Stimulated activated CD4-positive, alpha-beta T cell treated with anti-CD3 and anti-CD28 coated beads, Interleukin-15, amount 100 ng/mL, for 48 hours (primary cell): ENCODE results near the gene HDX.
"Not testable (repeated sequence)": the region's sequence is repeated elsewhere in the genome, so short reads cannot be mapped to it uniquely, and the experiment has no call there.

ENCODE experiments used
- DNase-seq, 2 donors: peaks; one replicate each; pipeline ENCODE4 v3.0.0-alpha.2; 2020; ENCODE audit warnings: low read depth in 2 of 2

The HDX gene

DNA sequence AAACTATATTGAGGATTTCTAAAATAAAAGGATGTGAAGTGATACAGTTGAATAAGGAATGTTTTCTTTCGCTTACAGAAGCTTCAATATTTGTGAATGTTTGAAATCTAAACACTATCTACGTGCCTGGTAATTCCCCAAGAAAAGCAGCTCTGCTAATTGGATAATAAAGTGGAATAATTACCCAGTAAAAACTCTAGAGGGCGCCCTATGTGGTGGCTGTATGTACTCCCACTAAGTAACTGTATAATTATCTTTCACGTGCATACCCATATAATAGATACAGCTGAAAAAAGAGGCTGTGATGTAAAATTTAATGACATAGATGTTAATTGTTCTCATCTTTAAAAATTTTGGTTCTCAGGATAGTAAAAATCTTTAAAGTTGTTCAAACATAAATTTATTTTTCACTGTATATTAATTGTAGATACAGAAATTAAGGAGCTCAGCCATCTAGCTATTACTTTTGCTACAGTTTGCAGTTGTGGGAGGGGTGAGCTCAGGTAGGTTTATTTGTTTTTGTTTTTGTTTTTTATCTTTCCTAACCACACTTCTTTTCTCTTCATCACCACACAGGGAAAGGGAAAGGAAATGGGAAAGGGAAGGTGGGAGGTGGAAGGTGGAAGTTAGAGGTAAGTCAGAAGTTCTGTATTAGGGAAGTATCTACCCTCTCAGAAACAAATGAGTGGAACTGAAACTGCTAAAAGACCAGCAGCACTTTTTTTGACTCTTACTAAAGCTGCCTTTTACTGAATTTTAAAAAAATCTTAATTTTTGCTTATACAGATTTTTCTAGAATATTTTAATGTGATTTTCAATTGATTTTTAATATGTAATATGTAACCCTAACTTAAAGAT is 162.5 kb downstream of the HDX start:
- no peak for DNase-seq

DNA sequence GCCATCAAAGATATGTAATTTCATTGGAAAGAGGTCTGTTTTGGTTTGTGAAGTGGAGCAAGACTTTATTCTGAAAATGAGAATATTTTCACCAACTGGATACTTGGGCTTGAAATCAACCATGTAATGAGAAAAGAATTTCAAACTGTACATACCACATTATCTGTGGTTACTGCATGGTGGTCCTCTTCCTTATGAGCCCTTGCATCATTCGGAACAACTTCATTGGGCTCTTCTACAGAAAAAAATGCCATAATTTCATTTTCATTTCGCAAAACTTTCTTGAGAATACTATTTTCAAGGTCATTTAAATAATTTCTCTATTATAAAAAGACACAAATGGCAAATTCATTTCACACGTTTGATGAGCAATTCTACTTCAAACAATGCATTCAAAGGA is 165.6 kb downstream of the HDX start:
- DNase-seq, result no peak

DNA sequence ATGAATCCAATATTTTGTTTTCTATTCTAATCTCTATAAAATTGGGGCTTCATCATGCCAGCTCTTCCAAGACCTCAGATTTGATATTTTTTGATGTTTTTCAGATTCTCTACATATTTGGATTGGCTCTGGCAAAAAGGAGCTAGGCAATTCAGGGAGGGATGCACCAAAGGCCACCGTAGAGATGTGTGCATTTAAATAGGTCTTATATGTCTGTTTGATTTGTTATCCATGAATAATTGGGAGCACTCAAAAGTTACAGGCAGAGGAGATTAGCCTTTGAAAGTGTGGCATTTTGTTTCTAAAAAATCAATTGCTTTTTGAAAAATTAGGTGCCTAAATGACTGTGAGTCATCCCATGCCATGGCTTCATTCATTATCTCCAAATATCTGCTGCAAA is 167.1 kb downstream of the HDX start:
- no peak for DNase-seq

DNA sequence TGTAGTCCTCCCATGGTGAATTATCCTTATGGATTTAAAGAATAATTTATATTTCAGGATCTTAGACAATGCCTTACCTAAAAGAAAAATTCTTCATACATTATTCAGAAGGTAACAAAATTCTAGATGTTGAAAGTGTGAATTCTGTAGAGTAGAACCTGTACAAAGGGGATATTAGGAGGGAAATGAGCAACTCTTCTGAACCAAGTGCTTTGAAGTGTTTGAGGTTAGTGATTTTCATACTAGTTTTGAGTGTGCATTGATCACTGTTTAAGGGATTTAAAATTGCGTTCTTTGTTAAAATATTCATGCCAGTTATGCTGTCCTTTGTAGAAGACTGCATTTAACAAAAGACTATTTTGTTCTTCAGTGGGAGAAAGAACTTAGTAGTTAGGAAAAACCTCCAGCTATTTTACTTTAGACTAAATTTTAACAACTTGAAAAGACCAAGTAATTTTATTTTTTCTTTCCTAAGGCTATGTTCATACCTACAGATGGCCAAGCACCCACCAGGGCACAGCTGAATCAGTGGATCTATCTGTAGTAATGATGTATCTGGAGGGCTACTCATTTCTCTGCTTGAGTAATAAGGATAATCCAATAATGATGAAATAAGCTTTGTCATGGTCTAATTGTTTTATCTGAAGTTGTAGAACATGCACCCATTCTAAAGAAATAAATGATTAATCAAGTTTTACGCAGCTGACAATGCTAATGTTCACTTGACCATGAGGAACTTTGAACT is 180.0 kb downstream of the HDX start:
- DNase-seq, result no peak

DNA sequence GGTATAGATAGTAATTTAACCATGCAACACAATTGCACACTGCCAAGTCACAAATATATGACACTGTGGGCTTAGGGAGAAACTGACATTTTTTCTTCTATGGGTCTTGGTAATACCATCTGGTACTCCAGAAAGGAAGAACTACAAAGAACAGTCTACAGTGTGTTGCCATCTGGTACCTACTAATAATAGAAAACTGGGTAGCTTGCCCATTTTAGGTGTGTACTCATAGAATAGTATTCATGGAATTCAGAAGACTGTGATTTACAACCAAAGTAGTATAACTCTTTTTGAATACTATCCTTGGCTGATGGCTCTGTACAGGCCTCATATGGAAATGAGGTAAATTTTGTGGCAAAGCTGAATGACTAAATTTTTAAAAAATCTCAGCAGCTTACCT is 181.6 kb downstream of the HDX start:
- DNase-seq, result no peak

DNA sequence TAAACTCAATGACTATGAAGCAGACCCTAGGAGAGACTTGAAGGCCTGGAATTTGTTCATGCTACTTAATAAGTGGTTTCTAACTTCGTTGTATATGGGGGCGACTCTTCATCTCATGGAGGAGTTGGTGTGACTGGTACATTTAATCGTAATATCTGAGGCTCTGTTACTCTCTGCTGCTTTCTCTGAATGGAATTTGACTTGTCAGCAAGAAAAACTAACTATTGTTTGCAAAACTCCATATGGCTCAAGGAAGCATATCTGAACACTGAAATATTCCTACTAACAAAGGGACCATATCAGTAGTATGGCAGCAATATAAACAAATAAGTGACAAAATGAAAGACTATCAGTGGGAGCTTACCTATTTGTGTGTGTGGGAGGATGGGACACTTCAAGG is 182.2 kb downstream of the HDX start:
- DNase-seq, result no peak

DNA sequence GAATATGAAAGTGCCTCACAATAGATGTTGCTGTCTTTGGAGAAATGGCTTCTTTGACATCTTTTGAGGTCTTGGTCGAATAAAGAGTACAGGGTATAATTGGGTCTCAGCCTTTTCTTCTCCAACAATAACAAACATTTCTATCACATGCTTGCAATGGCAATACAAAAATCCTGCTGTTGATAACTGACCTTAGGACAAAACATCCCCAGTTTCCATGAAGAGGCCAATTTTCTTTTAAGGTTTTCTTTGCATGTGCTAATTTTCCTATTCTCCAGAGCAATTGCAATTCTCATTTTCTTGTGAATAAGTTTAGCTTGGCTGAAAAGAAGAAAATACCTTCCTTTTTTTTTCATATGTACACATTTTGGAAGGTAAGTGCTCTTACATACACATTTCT is 183.6 kb downstream of the HDX start:
- no peak for DNase-seq

DNA sequence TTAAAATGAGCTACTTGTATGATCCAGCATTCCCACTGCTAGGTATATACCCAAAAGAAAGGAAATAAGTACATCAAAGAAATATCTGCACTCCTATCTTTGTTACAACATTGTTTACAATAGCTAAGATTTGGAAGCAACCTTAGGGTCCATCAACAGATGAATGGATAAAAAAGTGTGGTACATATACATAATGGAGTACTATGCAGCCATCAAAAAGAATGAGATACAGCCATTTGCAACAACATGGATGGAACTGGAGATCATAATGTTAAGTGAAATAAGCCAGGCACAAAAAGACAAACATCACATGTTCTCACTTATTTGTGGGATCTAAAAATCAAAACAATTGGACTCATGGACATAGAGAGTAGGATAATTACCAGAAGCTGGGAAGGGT is 186.3 kb downstream of the HDX start:
- DNase-seq, result not testable (repeated sequence)
